Subcutaneous preadipocyte (primary cell): ENCODE measurements around the gene GRK3. TPM values are rescaled to one million over a fixed set of nuclear protein-coding genes. Genes with fewer than 3 reads are reported as not detected.

Experiments used
- small RNA-seq: library from RNA; depleted of rRNA; stranded (forward); fragments of <200 nt; gene quantifications from one replicate; pipeline ENCODE3, GENCODE V24; 2012
- total RNA-seq: library from RNA; depleted of rRNA; stranded (reverse); fragments of >200 nt; gene quantifications from 2 replicates; pipeline ENCODE4 v1.2.3, GENCODE V29; 2012

GRK3 gene
- 1.4 and 1.8 TPM in 2 replicates for total RNA-seq

DNA sequence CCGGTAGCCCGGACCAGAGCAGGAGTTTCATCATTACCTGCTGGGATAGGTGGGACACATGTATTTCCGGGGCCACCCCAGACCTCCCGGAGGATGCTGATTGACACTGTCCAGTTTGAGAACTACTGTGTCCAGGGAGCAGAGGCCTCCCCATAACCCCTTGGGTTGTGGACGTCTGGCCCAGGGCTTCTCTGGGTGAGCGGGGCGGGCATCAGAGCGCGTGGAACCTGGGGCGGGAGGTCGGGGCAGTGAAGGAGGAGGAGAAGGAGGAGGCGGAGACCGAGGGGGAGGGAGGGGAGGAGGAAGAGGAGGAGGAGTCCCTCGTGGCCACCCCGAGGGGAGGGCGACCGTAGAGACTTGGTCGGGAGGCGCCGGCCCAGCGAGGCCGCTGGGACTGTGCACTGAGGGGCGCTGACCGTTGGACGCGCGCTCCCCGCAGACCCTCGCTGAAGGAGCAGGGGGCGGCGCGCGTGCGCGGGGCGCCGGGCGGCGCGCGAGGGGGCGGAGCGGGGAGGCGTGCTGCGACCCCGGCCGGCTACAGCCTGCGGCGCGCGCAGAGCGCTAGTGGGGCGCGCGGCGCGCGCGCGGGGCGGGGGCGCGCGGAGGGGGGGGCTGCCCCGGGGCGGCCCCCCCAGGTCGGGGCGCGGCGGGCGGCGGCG is at the start of gene GRK3:
GRK3 (plus strand) TSS at position 356 of the 659 bp plus-strand sequence. CDS start 366 bp downstream, outside the sequence.

DNA sequence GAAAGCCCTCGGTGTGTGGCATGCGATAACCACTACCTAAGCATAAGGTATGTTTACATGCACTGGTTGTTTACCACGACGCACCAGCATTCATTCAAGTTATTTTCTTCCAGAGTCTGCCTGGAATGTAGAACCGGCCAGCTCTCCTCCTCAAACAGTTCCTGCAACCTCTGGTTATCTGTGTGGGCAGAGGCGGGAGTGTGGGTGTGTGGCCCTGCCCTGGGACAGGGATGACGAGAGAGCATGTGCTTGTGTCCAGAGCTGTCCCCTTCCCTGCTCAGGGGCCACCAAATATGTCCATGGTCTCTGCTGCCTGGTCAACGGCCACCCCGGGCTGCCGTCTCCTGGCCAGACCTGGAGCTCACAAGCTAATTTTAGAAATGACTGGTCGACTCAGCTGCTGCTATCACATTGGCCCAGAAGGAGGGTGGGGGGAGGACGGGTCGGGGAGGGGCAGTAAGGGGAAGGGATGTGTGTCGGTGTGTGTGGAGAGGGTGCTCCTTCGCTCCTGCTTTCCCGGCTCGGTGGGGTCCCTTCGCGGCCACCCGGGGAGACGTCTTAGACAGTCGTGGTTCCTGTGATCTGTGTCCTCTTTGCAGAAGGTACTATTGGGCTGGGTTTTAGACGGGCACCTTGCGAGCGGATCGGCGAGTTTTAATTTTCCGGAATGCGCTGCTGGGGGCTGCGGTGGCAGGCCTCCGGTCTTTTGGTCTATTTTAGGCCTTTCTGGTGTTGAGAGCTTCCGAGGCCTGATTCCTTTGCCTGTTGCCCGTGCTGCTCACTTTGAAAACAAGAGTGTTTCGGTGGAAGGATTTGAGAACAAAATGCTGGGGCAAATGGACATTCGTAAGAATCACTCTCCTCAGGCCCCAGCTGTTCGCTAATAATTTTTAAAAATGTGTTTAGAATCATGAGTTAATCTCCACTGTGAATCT is 177.5 kb downstream of the GRK3 start, which contains the start of gene MYO18B:
MYO18B (plus strand) TSS at position 497 of the 935 bp plus-strand sequence. CDS start 18,905 bp downstream, outside the sequence.

Small RNA genes within 50 kb of the gene (small RNA-seq; reads per million reads assigned to genes)
- gene RNA5SP494: not detected

Other genes with a start within 250 kb of the GRK3 start
- gene MYO18B, start 177.5 kb downstream of the GRK3 start, total RNA-seq: 4.0 TPM in 1 of 2 replicates, not detected in the other